ENCODE measurements around the gene DOK6.

DNA sequence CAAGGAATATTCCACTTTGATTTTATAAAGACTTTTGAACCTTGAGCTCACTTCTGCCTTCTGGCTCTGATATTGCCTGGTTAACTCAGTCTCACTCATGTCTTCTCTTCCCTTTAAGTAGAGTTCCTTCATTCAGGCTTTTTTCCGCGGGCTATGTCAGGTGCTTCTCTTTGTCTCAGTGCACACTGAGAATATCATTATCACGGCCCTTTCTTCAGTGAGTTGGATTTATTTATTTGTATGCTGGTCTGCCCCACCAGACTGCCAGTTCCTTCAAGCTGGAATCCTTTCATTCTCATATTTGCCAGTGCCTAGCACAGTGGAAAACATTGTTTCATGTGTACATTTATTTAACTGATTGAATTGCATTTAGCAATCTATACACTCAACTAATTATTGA, 136.5 kb downstream of the DOK6 start:
- TF ChIP-seq POLR2AphosphoS5 (IDR thresholded peaks at IDR 0.05) (no peak), CTCF (IDR thresholded peaks at IDR 0.05) (no peak)
